Activated T-helper 9 cell treated with anti-CD3 and anti-CD28 coated beads, Interleukin-2, amount 50 U/mL, for 16 hours (primary cell): ENCODE results near the gene HELT.
A peak's percentile ranks its signal among the peaks of the same experiment; 100 is the strongest.

Experiments
- DNase-seq: peaks from one replicate; pipeline ENCODE4 v3.0.0-alpha.2; 2020; ENCODE audit warnings: low read depth

The HELT gene

GRCh38 chr4:185003596-185004351 is 14.5 kb upstream of the HELT start:
- DNase-seq = no peak

GRCh38 chr4:185004562-185005218 is 13.6 kb upstream of the HELT start:
- DNase-seq = no peak

- DNase-seq = peak; percentile 63
Measured at GRCh38 chr4:185005219-185005819, 13.0 kb upstream of the HELT start.

GRCh38 chr4:185011408-185011807 is 6.9 kb upstream of the HELT start:
- DNase-seq = no peak

GRCh38 chr4:185013417-185014125 is 4.7 kb upstream of the HELT start:
- DNase-seq = no peak

GRCh38 chr4:185015108-185015507 is 3.2 kb upstream of the HELT start:
- DNase-seq = no peak

GRCh38 chr4:185016101-185016940 is 2.0 kb upstream of the HELT start:
- no peak for DNase-seq

GRCh38 chr4:185016946-185017758 is 1.1 kb upstream of the HELT start:
- DNase-seq = no peak

- DNase-seq = no peak
Measured at GRCh38 chr4:185018834-185019455, 655 bp downstream of the HELT start.

GRCh38 chr4:185019456-185020292 is 1.4 kb downstream of the HELT start:
- DNase-seq = no peak

GRCh38 chr4:185020293-185020808 is 2.1 kb downstream of the HELT start:
- no peak for DNase-seq

- DNase-seq = no peak
Measured at GRCh38 chr4:185020863-185021761, 2.8 kb downstream of the HELT start.

- no peak for DNase-seq
Measured at GRCh38 chr4:185023471-185023870, 5.2 kb downstream of the HELT start.

- DNase-seq = no peak
Measured at GRCh38 chr4:185028625-185029024, 10.3 kb downstream of the HELT start.

- DNase-seq = no peak
Measured at GRCh38 chr4:185031611-185032010, 13.3 kb downstream of the HELT start.

- no peak for DNase-seq
Measured at GRCh38 chr4:185033072-185033471, 14.8 kb downstream of the HELT start.

- no peak for DNase-seq
Measured at GRCh38 chr4:185033950-185034349, 15.7 kb downstream of the HELT start.

GRCh38 chr4:185035284-185035683 is 17.0 kb downstream of the HELT start:
- no peak for DNase-seq
